Parathyroid adenoma (tissue), 2 donors: ENCODE measurements around the gene DCLK2.

Experiments
- H2AFZ ChIP-seq: fragments of 300-600 bp; sonication (generic); one replicate; pipeline ENCODE4 v1.7.0; 2017; ENCODE audit warnings: antibody characterized with exemption, mild to moderate bottlenecking
- H3K27ac ChIP-seq: fragments of 300-600 bp; sonication (generic); one replicate; pipeline ENCODE4 v1.7.0; 2017
- H3K27me3 ChIP-seq: fragments of 300-600 bp; sonication (generic); one replicate; pipeline ENCODE4 v1.7.0; 2017; ENCODE audit warnings: low read length; ENCODE audit not compliant: control insufficient read depth, insufficient read depth
- H3K36me3 ChIP-seq: fragments of 300-600 bp; sonication (generic); one replicate; pipeline ENCODE4 v1.7.0; 2017; ENCODE audit warnings: low read length; ENCODE audit not compliant: control insufficient read depth, insufficient read depth
- H3K4me1 ChIP-seq: fragments of 300-600 bp; sonication (generic); one replicate; pipeline ENCODE4 v1.7.0; 2017; ENCODE audit warnings: control low read depth
- H3K4me2 ChIP-seq: fragments of 300-600 bp; sonication (generic); one replicate; pipeline ENCODE4 v1.7.0; 2017; ENCODE audit warnings: low read length
- H3K4me3 ChIP-seq: fragments of 300-600 bp; sonication (generic); one replicate; pipeline ENCODE4 v1.7.0; 2017; ENCODE audit warnings: low read depth, low read length
- H3K79me2 ChIP-seq: fragments of 300-600 bp; sonication (generic); one replicate; pipeline ENCODE4 v1.7.0; 2017; ENCODE audit warnings: control low read depth
- H3K9ac ChIP-seq: fragments of 300-600 bp; sonication (generic); one replicate; pipeline ENCODE4 v1.7.0; 2017; ENCODE audit warnings: mild to moderate bottlenecking
- H3K9me3 ChIP-seq: fragments of 300-600 bp; sonication (generic); one replicate; pipeline ENCODE4 v1.7.0; 2017; ENCODE audit warnings: low read length; ENCODE audit not compliant: control insufficient read depth
- CTCF ChIP-seq: fragments of 300-600 bp; sonication (generic); IDR thresholded peaks from one replicate; pipeline ENCODE4 v1.7.0; 2017; ENCODE audit warnings: antibody characterized with exemption, mild to moderate bottlenecking
- donor health status: primary hyperparathyroidism.

The DCLK2 gene

GRCh38 chr4:150262611-150263010 is 184.4 kb downstream of the DCLK2 start:
- Histone ChIP-seq H3K4me3 (no peak overlapping the region), H3K36me3 (no peaks in the 10 kb centered on the region), H3K9me3 (no peaks in the 10 kb centered on the region), H2AFZ (no peak overlapping the region), H3K79me2 (no peaks in the 10 kb centered on the region), H3K4me1 (no peaks in the 10 kb centered on the region), H3K9ac (no peak overlapping the region), H3K27ac (no peak overlapping the region), H3K4me2 (no peak overlapping the region), H3K27me3 (no peaks in the 10 kb centered on the region)
- no peak for TF ChIP-seq CTCF

GRCh38 chr4:150264595-150265161 is 186.4 kb downstream of the DCLK2 start:
- Histone ChIP-seq H3K79me2 (no peaks in the 10 kb centered on the region), H3K36me3 (no peaks in the 10 kb centered on the region), H3K4me2 (no peak overlapping the region), H3K4me1 (no peaks in the 10 kb centered on the region), H3K27ac (no peak overlapping the region), H3K27me3 (no peaks in the 10 kb centered on the region), H2AFZ (no peak overlapping the region), H3K4me3 (no peak overlapping the region), H3K9me3 (no peaks in the 10 kb centered on the region), H3K9ac (no peak overlapping the region)
- no peak for TF ChIP-seq CTCF

GRCh38 chr4:150265806-150266205 is 187.6 kb downstream of the DCLK2 start:
- Histone ChIP-seq H3K27ac (no peak overlapping the region), H3K4me1 (no peaks in the 10 kb centered on the region), H3K36me3 (no peaks in the 10 kb centered on the region), H3K4me3 (no peak overlapping the region), H3K79me2 (no peaks in the 10 kb centered on the region), H3K9ac (no peak overlapping the region), H3K9me3 (no peaks in the 10 kb centered on the region), H2AFZ (no peak overlapping the region), H3K27me3 (no peaks in the 10 kb centered on the region), H3K4me2 (no peak overlapping the region)
- TF ChIP-seq CTCF = no peak

- H3K9ac ChIP-seq = no peak overlapping the region
- H3K36me3 ChIP-seq = no peaks in the 10 kb centered on the region
- TF ChIP-seq CTCF = no peak
- no peak overlapping the region for H2AFZ ChIP-seq
- no peaks in the 10 kb centered on the region for H3K27me3 ChIP-seq
- H3K4me3 ChIP-seq = no peak overlapping the region
- H3K4me2 ChIP-seq = no peak overlapping the region
- H3K27ac ChIP-seq = no peak overlapping the region
- no peaks in the 10 kb centered on the region for H3K79me2 ChIP-seq
- H3K4me1 ChIP-seq = no peaks in the 10 kb centered on the region
- no peaks in the 10 kb centered on the region for H3K9me3 ChIP-seq
Observed at GRCh38 chr4:150268444-150268843, 190.2 kb downstream of the DCLK2 start.

GRCh38 chr4:150278206-150278605 is 200.0 kb downstream of the DCLK2 start:
- no peak overlapping the region for H3K4me3 ChIP-seq
- no peak overlapping the region for H3K27ac ChIP-seq
- no peak overlapping the region for H2AFZ ChIP-seq
- TF ChIP-seq CTCF = no peak
- H3K9me3 ChIP-seq = no peaks in the 10 kb centered on the region
- no peaks in the 10 kb centered on the region for H3K27me3 ChIP-seq
- no peak overlapping the region for H3K9ac ChIP-seq
- H3K36me3 ChIP-seq = no peaks in the 10 kb centered on the region
- H3K4me2 ChIP-seq = no peak overlapping the region
- H3K4me1 ChIP-seq = no peaks in the 10 kb centered on the region
- no peaks in the 10 kb centered on the region for H3K79me2 ChIP-seq
